ENCODE results near the gene HNF4A.
"Not testable (repeated sequence)": the region's sequence is repeated elsewhere in the genome, so short reads cannot be mapped to it uniquely, and the experiment has no call there.

HNF4A gene

DNA sequence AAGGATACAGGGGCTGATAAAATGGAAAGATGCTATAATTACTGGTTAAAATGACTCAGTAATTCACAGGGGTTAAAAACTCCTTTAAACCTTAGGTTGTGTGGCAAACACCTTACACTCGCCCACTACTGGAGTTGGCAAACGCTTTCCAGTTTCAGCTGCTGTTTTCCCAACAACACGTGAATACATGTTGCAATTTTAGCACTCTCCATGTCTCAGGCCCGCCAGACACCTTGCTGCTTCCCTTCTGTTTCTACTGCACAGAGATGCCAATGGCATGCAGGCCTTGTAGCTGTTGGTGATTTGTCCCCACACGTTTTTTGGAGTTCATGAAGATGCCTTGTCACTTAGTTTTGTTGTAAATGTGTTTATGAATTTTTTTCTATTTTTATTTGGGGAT is 114.8 kb downstream of the HNF4A start:
- no peak for DNase-seq (ENCODE audit: low read depth)

DNA sequence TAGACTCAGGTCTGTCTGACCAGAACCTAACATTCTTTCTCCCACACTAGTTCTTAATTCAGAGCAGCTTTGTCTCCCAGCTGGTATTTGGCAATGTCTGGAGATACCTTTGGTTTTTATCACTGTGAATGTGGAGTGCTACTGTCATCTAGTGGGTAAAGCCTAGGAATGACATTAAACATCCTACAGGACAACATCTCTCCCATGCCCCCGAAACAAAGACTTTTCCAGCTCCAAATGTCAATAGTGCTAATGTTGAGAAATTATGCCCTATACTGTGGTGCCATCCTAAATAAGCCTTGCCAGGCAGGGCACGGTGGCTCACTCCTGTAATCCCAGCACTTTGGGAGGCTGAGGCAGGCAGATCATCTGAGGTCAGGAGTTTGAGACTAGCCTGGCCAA is 116.0 kb downstream of the HNF4A start:
- no peak for DNase-seq (ENCODE audit: low read depth)

DNA sequence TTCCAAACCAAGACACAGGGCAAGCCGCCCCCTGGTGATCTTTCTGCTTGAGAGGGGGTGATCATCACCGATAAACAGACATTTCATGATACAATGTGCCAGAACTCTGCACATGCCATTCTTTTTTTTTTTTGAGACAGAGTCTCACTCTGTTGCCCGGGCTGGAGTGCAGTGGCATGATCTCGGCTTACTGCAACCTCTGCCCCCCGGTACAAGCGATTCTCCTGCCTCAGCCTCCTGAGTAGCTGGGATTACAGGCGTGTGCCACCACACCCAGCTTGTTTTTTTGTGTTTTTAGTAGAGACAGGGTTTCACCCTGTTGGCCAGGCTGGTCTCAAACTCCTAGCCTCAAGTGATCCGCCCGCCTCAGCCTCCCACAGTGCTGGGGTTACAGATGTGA is 116.8 kb downstream of the HNF4A start:
- not testable (repeated sequence) for DNase-seq (ENCODE audit: low read depth)

DNA sequence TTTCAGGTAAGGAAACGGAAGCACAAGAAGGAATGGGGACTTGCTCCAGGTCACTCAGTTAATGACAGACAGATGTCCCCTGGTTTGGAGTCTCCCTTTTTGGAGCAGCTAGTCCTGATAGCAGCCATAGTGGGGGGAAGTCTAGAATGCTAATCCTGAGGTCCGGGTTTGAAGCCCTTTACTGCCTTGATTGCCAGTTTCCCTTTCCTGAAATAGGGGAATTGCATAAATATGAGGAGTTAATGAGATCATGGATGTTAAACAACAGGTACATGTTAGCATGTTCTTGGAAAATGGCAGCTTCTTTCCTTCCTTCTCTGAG is 119.8 kb downstream of the HNF4A start:
- DNase-seq (ENCODE audit: low read depth): no peak

DNA sequence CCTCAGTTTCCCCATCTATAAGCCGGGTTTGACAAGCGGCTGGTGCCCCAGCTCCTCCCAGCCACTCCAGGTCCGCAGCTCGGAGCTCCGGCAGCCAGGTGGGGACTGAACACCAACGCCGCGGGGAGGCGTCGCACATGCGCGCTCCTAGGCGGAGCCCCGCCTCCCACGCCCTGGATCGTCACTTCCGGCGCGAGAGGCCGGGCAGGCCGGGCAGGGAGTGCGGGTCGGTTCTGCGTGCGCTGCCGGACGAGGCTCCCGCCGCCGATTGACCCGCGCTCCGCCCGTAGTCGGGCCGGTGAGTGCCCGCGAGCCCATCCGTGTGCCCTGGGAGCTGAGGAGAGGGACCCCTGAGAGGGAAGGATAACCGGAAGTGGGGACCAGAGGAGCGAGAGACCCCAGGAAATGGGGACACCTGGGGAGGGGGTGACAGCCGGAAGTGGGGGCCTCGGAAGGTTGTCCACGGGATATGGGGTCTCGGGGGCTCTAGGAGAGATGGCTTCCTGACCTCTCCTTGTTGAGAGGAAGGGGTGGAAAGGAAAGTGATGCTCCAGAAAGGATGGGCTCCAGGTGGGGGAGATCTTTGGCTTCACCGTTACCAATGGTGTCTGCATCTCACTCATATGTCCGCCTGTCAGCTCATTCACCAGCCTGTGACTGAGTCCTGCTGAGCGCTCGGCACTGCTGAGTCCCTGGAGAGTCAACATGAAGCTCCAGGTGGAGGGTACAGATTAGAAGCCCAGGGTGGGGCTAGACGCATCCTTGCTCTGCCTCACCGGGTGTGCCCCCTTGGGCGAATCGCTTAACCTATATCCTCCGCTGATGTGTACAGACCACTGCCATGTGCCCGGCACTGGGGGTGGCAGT is 120.4 kb downstream of the HNF4A start, which contains the start of gene TTPAL:
Gene TTPAL (plus strand): TSS at position 181 of the 867 bp plus-strand sequence. CDS start 4,126 bp downstream, outside the sequence.
- DNase-seq (ENCODE audit: low read depth): peak; percentile 87

DNA sequence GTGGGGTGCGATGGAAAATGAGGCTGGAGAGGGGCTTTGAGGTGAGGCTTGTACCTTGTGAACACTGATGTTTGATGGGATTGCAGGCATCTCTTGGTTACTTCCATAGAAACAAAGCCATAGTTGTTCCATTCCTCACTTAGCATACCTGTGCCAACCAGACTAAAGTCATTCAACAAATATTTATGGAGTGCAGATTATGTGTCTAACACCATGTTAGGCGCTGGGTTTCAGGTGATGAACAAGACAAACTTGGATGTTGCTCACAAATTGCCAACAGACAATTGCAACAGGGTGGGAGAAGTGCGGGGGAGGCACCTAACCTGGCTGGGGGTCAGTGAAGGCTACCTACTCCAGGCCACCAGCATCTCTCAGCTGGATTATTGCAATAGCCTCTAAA is 121.7 kb downstream of the HNF4A start:
- no peak for DNase-seq (ENCODE audit: low read depth)

DNA sequence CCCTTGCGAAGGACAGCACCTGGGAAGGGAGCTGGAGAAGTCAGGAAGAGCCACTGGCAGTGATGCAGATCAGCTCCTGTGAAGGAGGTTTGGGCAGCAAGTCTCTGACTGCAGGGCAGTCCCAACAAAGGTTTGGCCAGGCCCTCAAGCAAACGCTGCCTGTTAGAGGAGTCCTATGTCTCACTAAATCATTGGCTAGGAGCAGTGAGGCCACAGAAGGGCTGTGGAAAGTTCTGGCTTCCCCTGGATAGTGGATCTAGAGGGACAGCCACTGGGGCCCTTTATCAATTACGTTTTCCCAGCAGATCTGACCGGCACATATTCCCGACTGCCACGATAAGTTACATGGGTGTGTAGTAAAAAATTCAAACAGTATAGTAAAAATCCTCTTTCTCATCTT is 122.7 kb downstream of the HNF4A start:
- DNase-seq (ENCODE audit: low read depth): no peak

DNA sequence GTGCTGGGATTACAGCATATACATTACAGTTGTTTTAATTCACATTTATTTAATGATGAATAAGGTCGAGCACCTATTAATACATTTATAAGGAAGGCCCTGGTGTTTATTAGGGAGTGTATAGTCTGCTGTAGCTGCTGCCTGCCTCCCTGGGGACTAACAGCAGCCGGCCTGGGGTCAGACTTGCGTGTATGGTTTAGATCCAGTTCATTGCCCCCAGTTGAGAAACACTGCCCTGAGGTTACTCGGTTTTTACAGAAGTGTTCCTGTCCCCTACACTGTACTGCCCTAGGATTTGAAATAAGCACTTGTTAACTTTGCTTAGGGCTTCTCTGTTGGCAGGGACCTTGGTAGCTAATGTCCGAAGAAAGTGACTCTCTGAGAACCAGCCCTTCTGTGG is 124.1 kb downstream of the HNF4A start:
- DNase-seq (ENCODE audit: low read depth): no peak

DNA sequence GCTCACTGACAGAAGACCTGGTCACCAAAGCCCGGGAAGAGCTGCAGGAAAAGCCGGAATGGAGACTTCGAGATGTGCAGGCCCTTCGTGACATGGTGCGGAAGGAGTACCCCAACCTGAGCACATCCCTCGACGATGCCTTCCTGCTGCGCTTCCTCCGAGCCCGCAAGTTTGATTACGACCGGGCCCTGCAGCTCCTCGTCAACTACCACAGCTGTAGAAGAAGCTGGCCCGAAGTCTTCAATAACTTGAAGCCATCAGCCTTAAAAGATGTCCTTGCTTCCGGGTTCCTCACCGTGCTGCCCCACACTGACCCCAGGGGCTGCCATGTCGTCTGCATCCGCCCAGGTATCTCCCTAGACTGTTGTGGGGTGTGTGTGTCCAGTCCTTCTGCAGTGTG is 124.6 kb downstream of the HNF4A start:
- no peak for DNase-seq (ENCODE audit: low read depth)

DNA sequence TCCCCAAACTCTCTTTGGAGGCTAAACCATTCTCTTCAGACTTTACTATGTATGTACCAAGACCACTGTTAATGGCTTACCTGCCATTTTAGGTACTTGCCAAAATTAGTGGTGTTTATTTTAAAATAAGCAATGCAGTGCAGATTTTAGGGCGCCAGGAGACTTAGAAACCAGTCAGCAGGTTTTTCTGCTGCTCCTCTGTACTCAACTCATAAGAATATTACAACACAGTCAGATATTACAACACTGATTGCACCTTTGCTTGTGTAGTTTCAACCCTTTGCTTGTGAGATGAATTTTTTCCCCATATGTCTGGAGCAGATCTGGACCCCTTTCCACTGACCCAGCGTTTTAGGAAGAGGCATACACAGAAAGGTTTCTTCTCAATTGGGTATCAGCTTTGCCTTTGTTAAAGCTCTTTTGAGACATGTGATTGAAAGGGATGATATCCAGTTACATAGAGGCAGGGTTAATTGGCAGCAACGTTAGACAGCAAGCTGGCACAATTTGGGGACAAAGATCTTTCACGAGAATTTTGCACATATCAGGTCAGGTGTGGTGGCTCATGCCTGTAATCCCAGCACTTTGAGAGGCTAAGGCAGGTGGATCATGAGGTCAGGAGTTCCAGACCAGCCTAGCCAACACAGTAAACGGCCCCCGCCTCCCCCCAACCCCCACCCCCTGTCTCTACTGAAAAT is 126.4 kb downstream of the HNF4A start:
- DNase-seq (ENCODE audit: low read depth): no peak

DNA sequence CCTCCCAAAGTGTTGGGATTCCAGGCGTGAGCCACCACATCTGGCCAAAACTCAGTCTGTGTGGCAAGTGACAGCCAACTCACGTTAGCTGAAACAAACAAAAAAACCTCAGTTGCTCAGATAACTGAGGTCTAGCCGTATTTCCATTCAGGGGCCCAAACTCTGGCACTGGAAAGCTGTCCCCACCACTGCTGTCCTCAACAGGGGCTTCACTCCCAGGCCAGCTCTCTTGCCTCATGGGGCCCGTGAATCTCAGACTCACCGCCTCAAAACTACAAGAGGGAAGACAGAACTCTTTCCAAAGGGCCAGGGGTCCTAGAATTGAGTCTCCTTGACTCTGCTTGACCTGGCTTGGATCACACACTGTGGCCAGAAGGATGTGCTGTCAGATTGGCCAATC is 127.6 kb downstream of the HNF4A start:
- no peak for DNase-seq (ENCODE audit: low read depth)

All from activated T-helper 9 cell treated with anti-CD3 and anti-CD28 coated beads, Interleukin-2, amount 50 U/mL, for 16 hours (primary cell).